Caki2 (cell line): ENCODE results near the gene FHAD1. TPM values are rescaled to one million over a fixed set of nuclear protein-coding genes. Genes with fewer than 3 reads are reported as not detected.
A peak's percentile ranks its signal among the peaks of the same experiment; 100 is the strongest.

ENCODE experiments used
- DNase-seq: peaks from one replicate; pipeline ENCODE4 v3.0.0-alpha.2; 2015; ENCODE audit warnings: low read depth
- in situ Hi-C: cut with HindIII; loops from 2 replicates; pipeline ENCODE4 v1.10.0; 2016; ENCODE audit warnings: low sequenced_read_pairs, low pct_unique_long_range_greater_than_20kb, mixed read lengths
- total RNA-seq: library from RNA; depleted of rRNA; stranded (reverse); fragments of >200 nt; shearing (Covaris generic); gene quantifications from 2 replicates; pipeline ENCODE4 v1.2.3, GENCODE V29; 2014; ENCODE audit warnings: low replicate concordance

FHAD1 gene
- total RNA-seq, 1 experiment from 2014 or later = 18.0 TPM

- in situ Hi-C loops = loop anchor here (10.0 kb wide), 1 partner anchor 57 kb away; no protein-coding TSS in a partner anchor
- DNase-seq = no peak
These were observed 144.3 kb downstream of the FHAD1 start for GRCh38 chr1:15391366-15391765.

GRCh38 chr1:15393475-15394257, 146.6 kb downstream of the FHAD1 start:
- in situ Hi-C loops = loop anchor here (10.0 kb wide), 1 partner anchor 59 kb away; no protein-coding TSS in a partner anchor
- no peak for DNase-seq

GRCh38 chr1:15394258-15394690, 147.3 kb downstream of the FHAD1 start:
- DNase-seq = no peak
- in situ Hi-C loops = loop anchor here (10.0 kb wide), 1 partner anchor 59 kb away; no protein-coding TSS in a partner anchor

- in situ Hi-C loops = loop anchor here (10.0 kb wide), 1 partner anchor 62 kb away; no protein-coding TSS in a partner anchor
- DNase-seq = no peak
These were observed 150.2 kb downstream of the FHAD1 start for GRCh38 chr1:15397236-15397635.

GRCh38 chr1:15399710-15400109, 152.7 kb downstream of the FHAD1 start:
- no peak for DNase-seq
- in situ Hi-C loops = loop anchor here (10.0 kb wide), 1 partner anchor 65 kb away; no protein-coding TSS in a partner anchor

GRCh38 chr1:15400627-15401026, 153.6 kb downstream of the FHAD1 start:
- in situ Hi-C loops = no loop called here
- no peak for DNase-seq

- in situ Hi-C loops = no loop called here
- DNase-seq = no peak
These were observed 154.5 kb downstream of the FHAD1 start for GRCh38 chr1:15401391-15402055.

GRCh38 chr1:15402809-15403450, 155.9 kb downstream of the FHAD1 start:
- DNase-seq = no peak
- in situ Hi-C loops = no loop called here

GRCh38 chr1:15403962-15404580, 157.0 kb downstream of the FHAD1 start:
- no peak for DNase-seq
- in situ Hi-C loops = no loop called here

GRCh38 chr1:15405106-15405850, 158.3 kb downstream of the FHAD1 start:
- in situ Hi-C loops = no loop called here
- DNase-seq = no peak

GRCh38 chr1:15406614-15407559, 159.9 kb downstream of the FHAD1 start:
- DNase-seq = no peak
- in situ Hi-C loops = no loop called here

GRCh38 chr1:15407580-15407979, 160.6 kb downstream of the FHAD1 start:
- no peak for DNase-seq
- in situ Hi-C loops = no loop called here

GRCh38 chr1:15408890-15409387, 161.9 kb downstream of the FHAD1 start:
- DNase-seq = no peak
- in situ Hi-C loops = no loop called here

GRCh38 chr1:15409388-15410222, 162.6 kb downstream of the FHAD1 start, which contains the start of gene EFHD2:
TSS of gene EFHD2 (plus strand) at chr1:15409888. CDS start at chr1:15409972, 84 bp downstream.
- in situ Hi-C loops = no loop called here
- DNase-seq = peak; percentile 73

GRCh38 chr1:15410223-15410883, 163.3 kb downstream of the FHAD1 start:
- in situ Hi-C loops = no loop called here
- no peak for DNase-seq
